GM18505 (cell line): ENCODE measurements around the gene SLC25A10.
A peak's percentile ranks its signal among the peaks of the same experiment; 100 is the strongest.

Source experiments
- ATAC-seq: cut with Tn5 transposase; IDR thresholded peaks from one replicate; pipeline ENCODE4 v1.9.1; 2021; ENCODE audit not compliant: unreplicated experiment
- POLR2A ChIP-seq: IDR thresholded peaks from 4 replicates; pipeline ENCODE4 v1.6.1; 2011; ENCODE audit warnings: borderline replicate concordance; ENCODE audit not compliant: insufficient read depth, insufficient read length; ENCODE audit errors: extremely low read depth

SLC25A10 gene

DNA sequence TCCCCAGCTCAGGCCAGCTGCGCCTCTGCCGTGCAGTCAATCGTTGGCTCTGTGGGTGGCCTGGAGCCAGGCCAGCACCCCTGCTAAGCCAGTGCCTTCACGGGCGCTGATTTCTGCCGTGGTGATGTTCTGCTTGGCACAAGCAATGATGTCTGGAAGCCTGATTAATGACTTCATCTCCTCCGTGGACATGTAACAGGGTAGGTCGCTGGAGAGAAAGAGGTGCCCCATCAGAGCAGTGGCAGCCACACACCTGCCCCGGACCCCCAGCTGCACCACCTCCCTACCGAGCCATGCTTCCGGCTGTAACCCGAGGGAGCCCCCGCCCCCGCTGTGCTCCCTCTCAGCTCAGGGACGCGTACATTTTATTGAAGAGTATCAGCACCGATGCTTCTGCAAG is 30.4 kb upstream of the SLC25A10 start:
- no peak for ATAC-seq
- TF ChIP-seq POLR2A: no peak

GRCh38 chr17:81682565-81683207 is 29.4 kb upstream of the SLC25A10 start:
- TF ChIP-seq POLR2A: no peak
- ATAC-seq: no peak

- ATAC-seq: no peak
- TF ChIP-seq POLR2A: no peak
Measured at GRCh38 chr17:81683208-81683583, 28.9 kb upstream of the SLC25A10 start.

GRCh38 chr17:81683584-81684441 is 28.3 kb upstream of the SLC25A10 start, which contains the start of the genes ARL16 and HGS:
Gene ARL16, minus strand, starts transcription at chr17:81683797. Its CDS starts 44 bp downstream, at chr17:81683753.
Gene HGS, plus strand, starts transcription at chr17:81684011. Its CDS starts 56 bp downstream, at chr17:81684067.
- TF ChIP-seq POLR2A: peak; percentile 73
- peak; percentile 87 for ATAC-seq

GRCh38 chr17:81684442-81684911 is 27.6 kb upstream of the SLC25A10 start:
- no peak for ATAC-seq
- TF ChIP-seq POLR2A: no peak

- no peak for TF ChIP-seq POLR2A
- no peak for ATAC-seq
Measured at GRCh38 chr17:81685108-81685507, 27.0 kb upstream of the SLC25A10 start.

DNA sequence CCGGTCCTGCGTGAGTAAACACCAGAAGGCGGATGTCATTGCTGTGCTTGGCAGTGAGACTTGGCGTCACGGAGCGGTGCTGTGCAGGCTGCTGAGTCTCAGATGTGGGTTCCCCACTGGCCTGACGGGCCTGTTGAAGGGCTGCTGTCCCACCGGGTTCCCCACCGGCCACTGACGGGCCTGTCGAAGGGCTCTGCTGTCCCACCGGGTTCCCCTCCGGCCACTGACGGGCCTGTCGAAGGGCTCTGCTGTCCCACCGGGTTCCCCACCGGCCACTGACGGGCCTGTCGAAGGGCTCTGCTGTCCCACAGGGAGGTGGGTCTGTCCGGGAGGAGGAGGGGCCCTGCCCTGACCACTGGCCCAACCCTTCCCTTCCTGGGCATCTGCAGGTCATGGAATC is 25.5 kb upstream of the SLC25A10 start:
- no peak for ATAC-seq
- TF ChIP-seq POLR2A: no peak

DNA sequence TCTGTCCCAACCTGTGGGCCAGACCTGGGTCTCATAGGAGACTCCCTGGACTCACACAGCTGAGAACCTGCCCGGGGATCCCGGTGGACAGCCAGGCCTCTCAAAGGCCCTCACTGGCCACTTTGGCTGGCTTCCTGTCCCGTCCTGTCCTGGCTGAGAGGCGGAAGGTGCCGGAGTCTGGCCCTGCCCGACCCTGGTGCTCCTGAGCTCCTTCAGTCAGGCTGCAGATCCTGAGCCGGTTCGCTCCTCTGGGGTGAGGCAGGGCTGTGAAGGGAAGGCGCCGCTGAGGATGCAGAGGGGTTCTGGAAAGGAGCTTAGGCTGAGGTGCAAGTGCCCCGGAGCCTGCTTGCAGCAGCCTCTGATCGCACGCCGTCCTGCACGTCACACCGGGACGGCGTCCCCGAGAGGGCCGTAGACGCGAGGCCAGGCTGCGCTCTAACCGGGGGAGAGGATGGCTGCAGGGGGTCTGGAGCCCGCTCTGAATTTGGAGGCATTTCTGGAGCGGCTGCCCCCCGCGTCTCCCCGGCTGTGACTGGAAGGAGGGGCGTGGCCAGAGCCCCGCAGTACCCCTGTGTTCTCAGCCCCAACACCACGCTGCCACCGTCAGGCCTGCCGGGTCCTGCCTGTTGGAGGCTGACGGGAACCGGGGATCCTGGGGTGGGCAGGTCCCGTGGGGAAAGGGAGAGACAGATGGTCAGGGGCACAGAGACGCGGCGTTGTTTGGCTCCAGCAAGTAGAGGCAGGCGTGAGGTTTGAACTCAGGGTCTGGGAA is 24.1 kb upstream of the SLC25A10 start:
- no peak for TF ChIP-seq POLR2A
- ATAC-seq: no peak

- ATAC-seq: no peak
- TF ChIP-seq POLR2A: no peak
Measured at GRCh38 chr17:81688616-81689015, 23.5 kb upstream of the SLC25A10 start.

- ATAC-seq: no peak
- no peak for TF ChIP-seq POLR2A
Measured at GRCh38 chr17:81690066-81690465, 22.0 kb upstream of the SLC25A10 start.

DNA sequence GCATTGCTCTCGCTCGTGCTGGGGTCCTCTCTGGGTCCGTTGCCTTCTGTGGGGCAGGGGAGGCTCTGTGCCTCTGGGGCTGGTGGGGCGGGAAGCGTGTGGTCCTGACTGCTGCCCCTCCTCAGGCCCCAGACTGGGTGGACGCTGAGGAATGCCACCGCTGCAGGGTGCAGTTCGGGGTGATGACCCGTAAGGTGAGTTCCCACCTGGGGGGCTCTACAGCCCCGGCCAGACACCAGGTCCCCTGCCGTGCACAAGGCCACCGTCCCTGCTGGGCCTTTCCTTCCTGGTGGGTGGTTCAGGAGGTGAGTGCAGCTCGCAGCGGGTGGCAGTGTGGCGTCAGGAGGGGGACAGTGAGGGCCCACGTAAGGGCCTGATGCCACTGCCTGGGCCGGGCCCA is 21.5 kb upstream of the SLC25A10 start:
- TF ChIP-seq POLR2A: no peak
- ATAC-seq: no peak

GRCh38 chr17:81691196-81691595 is 20.9 kb upstream of the SLC25A10 start:
- no peak for TF ChIP-seq POLR2A
- ATAC-seq: no peak

DNA sequence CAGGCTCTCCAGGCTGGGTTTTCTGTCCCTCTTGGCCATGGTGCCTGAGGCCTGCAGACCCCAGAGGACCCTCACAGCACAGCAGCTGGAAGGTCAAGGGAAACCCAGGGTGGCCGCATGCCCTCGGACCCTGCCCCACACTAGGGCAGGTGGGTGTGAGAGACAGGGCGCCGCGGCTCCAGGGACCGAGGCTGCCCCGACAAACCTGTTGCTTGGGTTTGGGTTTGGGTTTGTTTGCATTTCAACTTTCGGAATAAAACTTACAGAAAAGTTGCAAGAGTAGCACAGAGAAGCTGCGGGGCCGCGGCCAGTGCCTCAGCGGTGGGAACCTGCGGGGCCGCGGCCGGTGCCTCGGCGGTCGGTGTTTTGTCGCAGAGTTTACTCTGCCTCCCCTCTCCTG is 20.5 kb upstream of the SLC25A10 start:
- no peak for TF ChIP-seq POLR2A
- no peak for ATAC-seq
